ENCODE results near the gene STAG2. TPM values are rescaled to one million over a fixed set of nuclear protein-coding genes. Genes with fewer than 3 reads are reported as not detected.

The STAG2 gene
- total and polyA plus RNA-seq, 2 donors (not counting 3 experiments of a cell fraction or from before 2014, with no cell fraction given): 12.7 to 55.9 TPM

- H3K4me3 ChIP-seq (replicated peaks in 1 of 3; ENCODE audit: insufficient read depth in 1 of 3, low read depth in 1 of 3, low read length in 3 of 3): no peak overlapping the region
- H3K79me2 ChIP-seq (ENCODE audit: control insufficient read depth, insufficient read depth, low read length): peaks cover 89% of the 10 kb centered on the region
- no peak overlapping the region for H3K4me2 ChIP-seq (ENCODE audit: insufficient read depth, low read length)
- H3K4me1 ChIP-seq (ENCODE audit: control insufficient read depth, extremely low read depth, insufficient read depth, low read length): peaks cover 12% of the 10 kb centered on the region
- H3K36me3 ChIP-seq (ENCODE audit: control insufficient read depth in 2 of 2, extremely low read depth in 1 of 2, insufficient read depth in 2 of 2, low read length in 2 of 2): no peaks in the 10 kb centered on the region
- intact Hi-C loops (cut with micrococcal nuclease): loop anchor here (1.0 kb wide), 1 partner anchor 17 kb away; no protein-coding TSS in a partner anchor
- no peaks in the 10 kb centered on the region for H3K27me3 ChIP-seq (ENCODE audit: control insufficient read depth in 2 of 2, insufficient read depth in 2 of 2, low read length in 2 of 2)
- TF ChIP-seq GATA2 (IDR thresholded peaks at IDR 0.05; ENCODE audit: insufficient read depth, insufficient read length, low read depth, low read length): no peak
- TF ChIP-seq FOS (IDR thresholded peaks at IDR 0.05; ENCODE audit: borderline replicate concordance, insufficient read depth, low read length): no peak
- TF ChIP-seq JUN (IDR thresholded peaks at IDR 0.05; ENCODE audit: borderline replicate concordance, insufficient read depth, insufficient read length, low read depth): no peak
- TF ChIP-seq MYC (IDR thresholded peaks at IDR 0.05; ENCODE audit: low read depth, low read length): no peak
- TF ChIP-seq POLR2A (IDR thresholded peaks at IDR 0.05; ENCODE audit: low read depth, low read length): no peak
- TF ChIP-seq EZH2 (IDR thresholded peaks at IDR 0.05; ENCODE audit: borderline replicate concordance, low read depth, low read length, severe bottlenecking): no peak
- no peak for TF ChIP-seq CTCF (IDR thresholded peaks at IDR 0.05; ENCODE audit: extremely low read depth in 1 of 2, insufficient read depth in 1 of 2, low read depth in 1 of 2, low read length in 2 of 2)
- TF ChIP-seq MAX (IDR thresholded peaks at IDR 0.05; ENCODE audit: insufficient read depth, insufficient read length): no peak
- no peak for TF ChIP-seq POLR2AphosphoS5 (IDR thresholded peaks at IDR 0.05; ENCODE audit: insufficient read depth, low read depth, low read length)
- no peaks in the 10 kb centered on the region for H3K9me1 ChIP-seq (replicated peaks; ENCODE audit: control insufficient read depth, extremely low read depth, insufficient read depth, low read length)
- no peaks in the 10 kb centered on the region for H3K9me3 ChIP-seq (replicated peaks; ENCODE audit: control insufficient read depth, insufficient read depth, low read length)
- peak; percentile 79 for FAIRE-seq
- BruUV-seq (replicated peaks): no TSS peak
- H3K27ac ChIP-seq (ENCODE audit: insufficient read depth, low read depth, low read length): no peak overlapping the region
- CTCF ChIA-PET: interaction anchor here (0.6 to 2.1 kb wide), 20 partner anchors 9 to 199 kb away, joined by 3 to 48 read pairs (median 4); partner anchors contain the start of gene XIAP
- H3K9ac ChIP-seq (replicated peaks; ENCODE audit: extremely low read depth, insufficient read depth, low read length): no peak overlapping the region
- no peak overlapping the region for H2AFZ ChIP-seq (ENCODE audit: low read depth, low read length)
- H4K20me1 ChIP-seq (replicated peaks; ENCODE audit: control insufficient read depth, extremely low read depth, insufficient read depth, low read length): peaks cover 4% of the 10 kb centered on the region
- dilution Hi-C loops (cut with MboI; ENCODE audit: extremely low pct_ligation_motif_present, low sequenced_read_pairs): no loop called here
- POLR2A ChIA-PET: interaction anchor here (0.6 kb wide), 1 partner anchor 139 kb away, joined by 3 read pairs; no protein-coding TSS in a partner anchor
- peak; percentile 57 for DNase-seq (ENCODE audit: low read depth, low spot score)
These were observed 15.3 kb downstream of the STAG2 start for GRCh38 chrX:123976706-123977316.

Measured in endothelial cell of umbilical vein (primary cell).